Measurements from ENCODE around the gene TMCC2.

TMCC2 gene

GRCh38 chr1:205225901-205226765 lies 1.6 kb upstream of the TMCC2 start:
- no peak overlapping the region for H3K4me3 ChIP-seq (ENCODE audit: low read length)
- TF ChIP-seq CTCF (conservative IDR thresholded peaks at IDR 0.05; ENCODE audit: low read depth, low read length), result no peak
- no peak for DNase-seq (ENCODE audit: low read depth)

- DNase-seq (ENCODE audit: low read depth), result no peak
- H3K4me3 ChIP-seq (ENCODE audit: low read length), result peak overlapping the region; percentile 54
- no peak for TF ChIP-seq CTCF (conservative IDR thresholded peaks at IDR 0.05; ENCODE audit: low read depth, low read length)
Measured at GRCh38 chr1:205226868-205227583, 720 bp upstream of the TMCC2 start.

- no peak for DNase-seq (ENCODE audit: low read depth)
- peak overlapping the region; percentile 71 for H3K4me3 ChIP-seq (ENCODE audit: low read length)
- TF ChIP-seq CTCF (conservative IDR thresholded peaks at IDR 0.05; ENCODE audit: low read depth, low read length), result no peak
Measured at GRCh38 chr1:205228093-205228521, 361 bp downstream of the TMCC2 start.

GRCh38 chr1:205229399-205229871 lies 1.7 kb downstream of the TMCC2 start:
- TF ChIP-seq CTCF (conservative IDR thresholded peaks at IDR 0.05; ENCODE audit: low read depth, low read length), result peak; percentile 30
- H3K4me3 ChIP-seq (ENCODE audit: low read length), result peak overlapping the region; percentile 71
- peak; percentile 31 for DNase-seq (ENCODE audit: low read depth)

- DNase-seq (ENCODE audit: low read depth), result no peak
- no peak overlapping the region for H3K4me3 ChIP-seq (ENCODE audit: low read length)
- no peak for TF ChIP-seq CTCF (conservative IDR thresholded peaks at IDR 0.05; ENCODE audit: low read depth, low read length)
Measured at GRCh38 chr1:205229916-205230700, 2.4 kb downstream of the TMCC2 start.

GRCh38 chr1:205230982-205231381 lies 3.2 kb downstream of the TMCC2 start:
- no peak for TF ChIP-seq CTCF (conservative IDR thresholded peaks at IDR 0.05; ENCODE audit: low read depth, low read length)
- no peak for DNase-seq (ENCODE audit: low read depth)
- H3K4me3 ChIP-seq (ENCODE audit: low read length), result no peak overlapping the region
